K562 (cell line): ENCODE data around the gene PCDH1. TPM values are rescaled to one million over a fixed set of nuclear protein-coding genes. Genes with fewer than 3 reads are reported as not detected.

ENCODE experiments used
- CREB3 ChIP-seq: fragments of 450-650 bp; conservative IDR thresholded peaks from 2 replicates; pipeline ENCODE4 v1.6.1; 2016; ENCODE audit warnings: missing genetic modification characterization, low read depth, mild to moderate bottlenecking, missing compliant biosample characterization, moderate library complexity
- CTCF ChIP-seq, 3 experiments: IDR thresholded peaks in 2 of 3; conservative IDR thresholded peaks in 1 of 3; 2 replicates each; pipeline ENCODE4 v1.5.1; 2011 to 2012; ENCODE audit warnings: low read length in 3 of 3, mild to moderate bottlenecking in 3 of 3, control low read depth in 2 of 3, improper control_type of control experiment in 1 of 3, inconsistent platforms in 1 of 3, low read depth in 1 of 3, mixed read lengths in 1 of 3, moderate library complexity in 1 of 3; ENCODE audit not compliant: insufficient read depth in 2 of 3
- EP400 ChIP-seq: fragments of 450-650 bp; IDR thresholded peaks from 2 replicates; pipeline ENCODE4 v1.6.1; 2017; ENCODE audit warnings: antibody characterized with exemption, mild to moderate bottlenecking, moderate library complexity
- FOXJ2 ChIP-seq: fragments of 200-800 bp; sonication (Bioruptor generic); IDR thresholded peaks from 2 replicates; pipeline ENCODE4 v1.6.1; 2016; ENCODE audit warnings: missing genetic modification characterization, missing compliant biosample characterization
- MECOM ChIP-seq: fragments of 250-450 bp; sonication (Bioruptor Pico); IDR thresholded peaks from 2 replicates; pipeline ENCODE4 v1.8.0; 2022; ENCODE audit warnings: inconsistent platforms
- MTA1 ChIP-seq: fragments of 450-650 bp; IDR thresholded peaks from 2 replicates; pipeline ENCODE4 v1.6.1; 2017; ENCODE audit warnings: borderline replicate concordance
- NFATC3 ChIP-seq: fragments of 450-650 bp; IDR thresholded peaks from 2 replicates; pipeline ENCODE4 v1.6.1; 2017; ENCODE audit warnings: mild to moderate bottlenecking
- POU5F1 ChIP-seq: fragments of 150-350 bp; IDR thresholded peaks from 2 replicates; pipeline ENCODE4 v1.6.1; 2014; ENCODE audit warnings: borderline replicate concordance, low read length, low read depth, mild to moderate bottlenecking; ENCODE audit not compliant: partially characterized antibody
- RBFOX2 ChIP-seq: fragments of 200-400 bp; formaldehyde crosslinking; IDR thresholded peaks from 2 replicates; pipeline ENCODE4 v1.6.1; 2017; ENCODE audit warnings: low read depth, mild to moderate bottlenecking, low read length, moderate library complexity
- RFX1 ChIP-seq: fragments of 450-650 bp; IDR thresholded peaks from 2 replicates; pipeline ENCODE4 v1.6.1; 2016; ENCODE audit warnings: mild to moderate bottlenecking, moderate library complexity
- SMARCA5 ChIP-seq: fragments of 450-650 bp; IDR thresholded peaks from 2 replicates; pipeline ENCODE4 v1.6.1; 2016
- TAF15 ChIP-seq: fragments of 200-400 bp; formaldehyde crosslinking; IDR thresholded peaks from 2 replicates; pipeline ENCODE4 v1.6.1; 2017; ENCODE audit warnings: mild to moderate bottlenecking, low read depth, low read length, moderate library complexity
- THAP12 ChIP-seq: fragments of 250-450 bp; sonication (Bioruptor Pico); IDR thresholded peaks from 2 replicates; pipeline ENCODE4 v1.9.0; 2021; ENCODE audit warnings: mild to moderate bottlenecking, inconsistent platforms
- ZBTB12 ChIP-seq: fragments of 250-450 bp; sonication (Bioruptor Pico); IDR thresholded peaks from 2 replicates; pipeline ENCODE4 v1.4.0; 2020
- ZBTB7A ChIP-seq: IDR thresholded peaks from 2 replicates; pipeline ENCODE4 v1.6.1; 2011; ENCODE audit warnings: low read depth, mild to moderate bottlenecking, low read length, moderate library complexity, borderline replicate concordance; ENCODE audit not compliant: control insufficient read depth
- ZEB2 ChIP-seq: fragments of 450-650 bp; IDR thresholded peaks from 2 replicates; pipeline ENCODE4 v1.6.1; 2016
- ZHX1 ChIP-seq: fragments of 150-350 bp; conservative IDR thresholded peaks from 2 replicates; pipeline ENCODE4 v1.6.1; 2014; ENCODE audit warnings: low read length
- ZNF140 ChIP-seq: fragments of 250-450 bp; sonication (Bioruptor Pico); IDR thresholded peaks from 2 replicates; pipeline ENCODE4 v1.8.0; 2021; ENCODE audit warnings: moderate library complexity, mild to moderate bottlenecking, inconsistent platforms
- ZNF146 ChIP-seq: IDR thresholded peaks from one replicate; pipeline ENCODE4 v1.6.1; 2018; ENCODE audit warnings: missing compliant biosample characterization; ENCODE audit not compliant: unreplicated experiment
- ZNF217 ChIP-seq: sonication (generic); formaldehyde crosslinking; IDR thresholded peaks from 2 replicates; pipeline ENCODE4 v1.8.0; 2022; ENCODE audit warnings: mild to moderate bottlenecking, missing genetic modification reagents
- ZNF79 ChIP-seq: fragments of 250-450 bp; sonication (Bioruptor Pico); IDR thresholded peaks from 2 replicates; pipeline ENCODE4 v1.4.0; 2020; ENCODE audit warnings: low read depth, mild to moderate bottlenecking, moderate library complexity
- polyA plus RNA-seq, 8 experiments: library from polyadenylated mRNA; depleted of rRNA in 4 of 8; stranded (reverse) in 5 of 8; unstranded in 3 of 8; fragments of >200 nt; fragmentation: Nextera tagmentation in 2 of 8; fragmentation: Illumina TruSeq in 1 of 8; extraction: Ambion mirVana in 2 of 8; extraction: Trizol in 1 of 8; gene quantifications; 2 replicates each; pipeline versions ENCODE4 v1.2.1 to v1.2.3, GENCODE V29; 2011 to 2014; ENCODE audit warnings: inconsistent platforms in 1 of 8, missing spikeins in 1 of 8
- total RNA-seq, 7 experiments: library from RNA; depleted of rRNA in 6 of 7; stranded (reverse); fragments of >200 nt in 6 of 7; fragmentation: Illumina TruSeq in 2 of 7; extraction: Trizol in 2 of 7; gene quantifications; 2 replicates each; pipeline versions ENCODE4 v1.2.1 to v1.2.3, GENCODE V29; 2011 to 2021; ENCODE audit warnings: low replicate concordance in 1 of 7

Gene PCDH1
- total and polyA plus RNA-seq, 9 of the 15 experiments (the other 6 are each of a cell fraction or from before 2014, with no cell fraction given), result 0.11 to 3.6 (median 1.9) TPM; not detected in 1

- TF ChIP-seq SMARCA5 (no peak), EP400 (no peak), NFATC3 (no peak), ZNF140 (no peak), ZNF79 (CRISPR knock-in tag) (no peak), ZNF217 (CRISPR knock-in tag) (no peak), TAF15 (no peak), MECOM (no peak), FOXJ2 (tag) (no peak), ZBTB12 (CRISPR knock-in tag) (no peak), CREB3 (tag) (no peak), POU5F1 (no peak), RFX1 (no peak), ZHX1 (no peak), RBFOX2 (peak; percentile 65), ZNF146 (CRISPR knock-in tag) (no peak), THAP12 (CRISPR knock-in tag) (0 out of 2 replicates have a peak, but pooled peaks have one; percentile 39), CTCF (IDR thresholded peaks at IDR 0.05 in 2 of 3, conservative IDR thresholded peaks at IDR 0.05 in 1 of 3; ENCODE audit: insufficient read depth in 2 of 3, low read depth in 1 of 3, low read length in 3 of 3) (peak; percentile 58 to 71 (median 65)), ZBTB7A (peak; percentile 64; the same call in 1 of the 2 replicates), ZEB2 (no peak), MTA1 (no peak)
Measured at GRCh38 chr5:141914199-141914743, 36.1 kb upstream of the PCDH1 start (continued).
